Stimulated activated naive B cell treated with anti-CD40 and anti-IgM and Interleukin-4, amounts not matched to agents 10 μg/mL and 1 μg/mL and 100 μg/mL, for 72 hours (primary cell): ENCODE data around the gene MEFV.

Experiments used
- ATAC-seq, 2 donors: fragments of 150-1000 bp; cut with Tn5 transposase; replicated peaks; 2 replicates each; pipeline ENCODE4 v1.10.0; 2021; ENCODE audit warnings: moderate library complexity in 1 of 2
- DNase-seq: peaks from one replicate; pipeline ENCODE4 v3.0.0; 2021
- H3K27ac Mint-ChIP-seq: one replicate; pipeline ENCODE4 v1.8.0; 2022; ENCODE audit warnings: mild to moderate bottlenecking, mixed read lengths
- H3K27me3 Mint-ChIP-seq, 2 donors: one replicate each; pipeline ENCODE4 v1.8.0; 2022; ENCODE audit warnings: mixed read lengths in 2 of 2
- H3K36me3 Mint-ChIP-seq, 2 donors: one replicate each; pipeline ENCODE4 v1.8.0; 2022; ENCODE audit warnings: mixed read lengths in 2 of 2, mild to moderate bottlenecking in 1 of 2
- H3K4me1 Mint-ChIP-seq, 2 donors: one replicate each; pipeline ENCODE4 v1.8.0; 2022; ENCODE audit warnings: mixed read lengths in 2 of 2, mild to moderate bottlenecking in 1 of 2
- H3K4me3 Mint-ChIP-seq, 2 donors: one replicate each; pipeline ENCODE4 v1.8.0; 2022; ENCODE audit warnings: mild to moderate bottlenecking in 2 of 2, mixed read lengths in 2 of 2, moderate library complexity in 1 of 2
- H3K9me3 Mint-ChIP-seq, 2 donors: one replicate each; pipeline ENCODE4 v1.8.0; 2022; ENCODE audit warnings: mixed read lengths in 2 of 2, mild to moderate bottlenecking in 1 of 2

MEFV gene

GRCh38 chr16:3252967-3253366 lies 3.5 kb downstream of the MEFV start:
- Mint-ChIP-seq H3K4me1 (no peaks in the 10 kb centered on the region), H3K27ac (no peak overlapping the region), H3K27me3 (peaks cover 19 to 57% of the 10 kb centered on the region in 2 donors), H3K9me3 (no peaks in the 10 kb centered on the region), H3K36me3 (no peaks in the 10 kb centered on the region), H3K4me3 (no peak overlapping the region)
- DNase-seq (no peak), ATAC-seq (no peak)

- Mint-ChIP-seq H3K9me3 (no peaks in the 10 kb centered on the region), H3K27ac (no peak overlapping the region), H3K4me3 (no peak overlapping the region), H3K36me3 (no peaks in the 10 kb centered on the region), H3K4me1 (no peaks in the 10 kb centered on the region), H3K27me3 (peaks cover 37 to 59% of the 10 kb centered on the region in 2 donors)
- DNase-seq (no peak), ATAC-seq (no peak)
These were observed 7.0 kb downstream of the MEFV start for GRCh38 chr16:3249451-3249850.

- Mint-ChIP-seq H3K27ac (peak overlapping the region; percentile 63), H3K4me1 (no peaks in the 10 kb centered on the region), H3K27me3 (peaks cover 41 to 62% of the 10 kb centered on the region in 2 donors), H3K4me3 (no peak overlapping the region), H3K36me3 (no peaks in the 10 kb centered on the region), H3K9me3 (no peaks in the 10 kb centered on the region)
- no peak for DNase-seq
- no peak for ATAC-seq
These were observed 7.4 kb downstream of the MEFV start for GRCh38 chr16:3249020-3249419.

- H3K27ac Mint-ChIP-seq = peak overlapping the region; percentile 63
- peaks cover 44 to 65% of the 10 kb centered on the region in 2 donors for H3K27me3 Mint-ChIP-seq
- DNase-seq (no peak), ATAC-seq (no peak)
- no peak overlapping the region for H3K4me3 Mint-ChIP-seq
- no peaks in the 10 kb centered on the region for H3K4me1 Mint-ChIP-seq
- H3K9me3 Mint-ChIP-seq = no peaks in the 10 kb centered on the region
- H3K36me3 Mint-ChIP-seq = no peaks in the 10 kb centered on the region
These were observed 7.8 kb downstream of the MEFV start for GRCh38 chr16:3248596-3248995.

- H3K27ac Mint-ChIP-seq = no peak overlapping the region
- H3K4me3 Mint-ChIP-seq = no peak overlapping the region
- no peaks in the 10 kb centered on the region for H3K36me3 Mint-ChIP-seq
- DNase-seq = no peak
- no peaks in the 10 kb centered on the region for H3K9me3 Mint-ChIP-seq
- no peak for ATAC-seq
- peaks cover 54 to 64% of the 10 kb centered on the region in 2 donors for H3K27me3 Mint-ChIP-seq
- no peaks in the 10 kb centered on the region for H3K4me1 Mint-ChIP-seq
These were observed 9.6 kb downstream of the MEFV start for GRCh38 chr16:3246876-3247275.

GRCh38 chr16:3246002-3246401 lies 10.4 kb downstream of the MEFV start:
- ATAC-seq = no peak
- Mint-ChIP-seq H3K27me3 (peaks cover 48 to 56% of the 10 kb centered on the region in 2 donors), H3K4me3 (no peak overlapping the region), H3K27ac (no peak overlapping the region), H3K4me1 (no peaks in the 10 kb centered on the region), H3K9me3 (no peaks in the 10 kb centered on the region), H3K36me3 (no peaks in the 10 kb centered on the region)
- no peak for DNase-seq

- ATAC-seq = no peak
- no peak for DNase-seq
These were observed 12.6 kb downstream of the MEFV start for GRCh38 chr16:3243882-3244281.

GRCh38 chr16:3242709-3243108 lies 13.7 kb downstream of the MEFV start:
- H3K27me3 Mint-ChIP-seq = peaks cover 38 to 44% of the 10 kb centered on the region in 2 donors
- H3K27ac Mint-ChIP-seq = no peak overlapping the region
- H3K4me1 Mint-ChIP-seq = no peaks in the 10 kb centered on the region
- no peaks in the 10 kb centered on the region for H3K36me3 Mint-ChIP-seq
- no peaks in the 10 kb centered on the region for H3K9me3 Mint-ChIP-seq
- DNase-seq (no peak), ATAC-seq (no peak)
- H3K4me3 Mint-ChIP-seq = no peak overlapping the region

More at GRCh38 chr16:3243882-3244281, 12.6 kb downstream of the MEFV start:
- H3K36me3 Mint-ChIP-seq = no peaks in the 10 kb centered on the region
- H3K27ac Mint-ChIP-seq = no peak overlapping the region
- no peaks in the 10 kb centered on the region for H3K4me1 Mint-ChIP-seq
- H3K9me3 Mint-ChIP-seq = no peaks in the 10 kb centered on the region
- no peak overlapping the region for H3K4me3 Mint-ChIP-seq
- H3K27me3 Mint-ChIP-seq = peaks cover 48% of the 10 kb centered on the region in 2 donors

- Mint-ChIP-seq H3K9me3 (no peaks in the 10 kb centered on the region), H3K36me3 (no peaks in the 10 kb centered on the region), H3K4me1 (no peaks in the 10 kb centered on the region), H3K4me3 (no peak overlapping the region), H3K27me3 (peaks cover 29 to 36% of the 10 kb centered on the region in 2 donors), H3K27ac (no peak overlapping the region)
- ATAC-seq (no peak), DNase-seq (no peak)
These were observed 14.7 kb downstream of the MEFV start for GRCh38 chr16:3241761-3242160.

GRCh38 chr16:3235856-3236669 lies 20.4 kb downstream of the MEFV start:
- DNase-seq = no peak
- H3K27me3 Mint-ChIP-seq = peaks cover 0 to 4% of the 10 kb centered on the region in 2 donors
- peaks cover 4% of the 10 kb centered on the region in 2 donors for H3K9me3 Mint-ChIP-seq
- H3K4me1 Mint-ChIP-seq = peaks cover 15 to 17% of the 10 kb centered on the region in 2 donors
- H3K36me3 Mint-ChIP-seq = peaks cover 29 to 35% of the 10 kb centered on the region in 2 donors
- H3K27ac Mint-ChIP-seq = peak overlapping the region; percentile 89
- no peak for ATAC-seq
- H3K4me3 Mint-ChIP-seq = peak overlapping the region; percentile 77

- Mint-ChIP-seq H3K27me3 (peaks cover 0 to under 1% of the 10 kb centered on the region in 2 donors), H3K36me3 (peaks cover 40 to 45% of the 10 kb centered on the region in 2 donors), H3K27ac (peak within 1 kb of the TSS; percentile 100), H3K4me3 (peak within 1 kb of the TSS; percentile 93 to 98), H3K9me3 (peaks cover 9 to 10% of the 10 kb centered on the region in 2 donors), H3K4me1 (peaks cover 15 to 17% of the 10 kb centered on the region in 2 donors)
- DNase-seq = peak; percentile 92
- ATAC-seq = peak; percentile 95 to 96
These were observed 21.4 kb downstream of the MEFV start, which contains the start of gene ZNF200 for GRCh38 chr16:3234857-3235561. Gene ZNF200 (minus strand): TSS chr16:3235158. CDS start chr16:3233755, 1,403 bp downstream.

GRCh38 chr16:3234543-3234856 lies 21.9 kb downstream of the MEFV start:
- DNase-seq = no peak
- no peak for ATAC-seq
- peak overlapping the region; percentile 100 for H3K27ac Mint-ChIP-seq
- H3K4me1 Mint-ChIP-seq = peaks cover 15 to 17% of the 10 kb centered on the region in 2 donors
- H3K27me3 Mint-ChIP-seq = no peaks in the 10 kb centered on the region
- peaks cover 44 to 50% of the 10 kb centered on the region in 2 donors for H3K36me3 Mint-ChIP-seq
- peak overlapping the region; percentile 93 to 98 for H3K4me3 Mint-ChIP-seq
- H3K9me3 Mint-ChIP-seq = peaks cover 9 to 10% of the 10 kb centered on the region in 2 donors

- H3K36me3 Mint-ChIP-seq = peaks cover 70 to 76% of the 10 kb centered on the region in 2 donors
- H3K27ac Mint-ChIP-seq = no peak overlapping the region
- DNase-seq = no peak
- no peaks in the 10 kb centered on the region for H3K4me1 Mint-ChIP-seq
- H3K4me3 Mint-ChIP-seq = no peak overlapping the region
- peaks cover 36 to 41% of the 10 kb centered on the region in 2 donors for H3K9me3 Mint-ChIP-seq
- no peaks in the 10 kb centered on the region for H3K27me3 Mint-ChIP-seq
- ATAC-seq = no peak
These were observed 32.4 kb downstream of the MEFV start for GRCh38 chr16:3223913-3224515.

- DNase-seq (no peak), ATAC-seq (no peak)
- H3K27ac Mint-ChIP-seq = no peak overlapping the region
- peaks cover 0 to 3% of the 10 kb centered on the region in 2 donors for H3K27me3 Mint-ChIP-seq
- no peak overlapping the region for H3K4me3 Mint-ChIP-seq
- H3K36me3 Mint-ChIP-seq = peaks cover 51 to 52% of the 10 kb centered on the region in 2 donors
- peaks cover 4 to 10% of the 10 kb centered on the region in 2 donors for H3K4me1 Mint-ChIP-seq
- peaks cover 33 to 36% of the 10 kb centered on the region in 2 donors for H3K9me3 Mint-ChIP-seq
These were observed 35.6 kb downstream of the MEFV start for GRCh38 chr16:3220839-3221238.
